ENCODE results near the gene GOLGA6C. TPM values are rescaled to one million over a fixed set of nuclear protein-coding genes. Genes with fewer than 3 reads are reported as not detected.

Gene GOLGA6C
- total RNA-seq, 1 experiment from 2014 or later: not detected

DNA sequence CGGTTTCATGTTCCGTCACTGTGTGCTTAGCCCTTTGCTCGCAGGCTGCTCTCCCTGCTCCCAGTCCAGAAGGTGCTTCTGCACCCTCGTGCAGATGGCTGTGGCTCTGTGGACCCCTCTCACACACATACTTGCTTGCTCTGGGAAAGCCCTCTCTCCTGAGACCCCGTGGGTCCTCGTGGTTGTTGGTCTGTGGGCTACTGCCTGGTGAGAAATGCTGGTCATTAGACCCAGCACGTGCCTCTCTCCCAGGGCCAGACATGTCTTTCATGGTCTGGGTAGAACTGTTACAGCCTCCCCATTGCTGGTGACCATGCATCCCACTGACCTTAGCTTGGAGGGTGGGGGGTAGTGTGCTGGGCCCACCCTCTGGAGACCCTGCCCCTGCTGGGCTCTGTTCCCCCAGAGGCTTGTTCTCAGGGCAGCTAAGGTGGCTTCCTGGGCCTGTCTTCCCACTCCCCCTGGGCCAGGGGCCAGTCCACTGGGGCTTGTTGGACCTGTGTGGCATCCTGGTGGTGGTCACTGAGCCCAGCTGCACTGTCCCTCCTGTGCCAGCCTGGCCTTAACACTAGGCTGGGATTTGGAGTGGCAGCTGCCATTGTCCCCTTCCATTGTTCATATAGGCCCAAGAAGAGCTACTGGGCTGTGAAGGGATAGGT is 45.8 kb upstream of the GOLGA6C start:
- Histone ChIP-seq H2AFZ (ENCODE audit: low read depth, low read length, poor library complexity, severe bottlenecking) (no peak overlapping the region), H3K27ac (ENCODE audit: low read depth, low read length) (no peak overlapping the region), H3K36me3 (ENCODE audit: control insufficient read depth in 1 of 2, insufficient read depth in 2 of 2, low read length in 2 of 2) (peaks cover 31 to 58% of the 10 kb centered on the region in 2 experiments; a peak in 3 of 4 replicates), H3K4me1 (ENCODE audit: control insufficient read depth in 1 of 2, insufficient read depth in 2 of 2, low read length in 2 of 2) (no peaks in the 10 kb centered on the region), H3K27me3 (ENCODE audit: insufficient read depth, low read length) (no peaks in the 10 kb centered on the region), H4K20me1 (ENCODE audit: insufficient read depth) (peaks cover 15% of the 10 kb centered on the region; the same call in 1 of the 2 replicates), H3K79me2 (ENCODE audit: insufficient read depth, low read length) (peaks cover 52% of the 10 kb centered on the region), H3K9ac (ENCODE audit: low read length) (no peak overlapping the region), H3K9me3 (ENCODE audit: control insufficient read depth in 1 of 2, insufficient read depth in 1 of 2, low read depth in 1 of 2, low read length in 2 of 2) (no peaks in the 10 kb centered on the region), H3K4me3 (replicated peaks in 1 of 2; ENCODE audit: low read depth in 1 of 2, low read length in 2 of 2) (no peak overlapping the region), H3K4me2 (ENCODE audit: low read length) (no peak overlapping the region), H3K9me2 (ENCODE audit: insufficient read depth) (no peaks in the 10 kb centered on the region)
- ChIA-PET POLR2A (no interaction called here), CTCF (no interaction called here), RAD21 (ENCODE audit: low non-redundant PET in 1 of 2, low total read pairs in 2 of 2, uncharacterized antibody in 2 of 2, unreplicated experiment in 2 of 2) (no interaction called here)
- intact Hi-C loops (cut with micrococcal nuclease): no loop called here
- DNase-seq (ENCODE audit: low read depth, low spot score) (no peak), ATAC-seq (no peak)
- no TSS peak for BruUV-seq (replicated peaks)
- TF ChIP-seq CBX3 (IDR thresholded peaks at IDR 0.05; ENCODE audit: low read depth) (no peak), SIN3A (IDR thresholded peaks at IDR 0.05; ENCODE audit: low read depth) (no peak), YY1 (IDR thresholded peaks at IDR 0.05; ENCODE audit: extremely low read depth, insufficient replicate concordance, low read depth, low read length) (no peak), RAD21 (IDR thresholded peaks at IDR 0.05; ENCODE audit: low read depth) (no peak), POLR2AphosphoS5 (IDR thresholded peaks at IDR 0.05; ENCODE audit: low read depth, low read length) (no peak; the same call in 1 of the 2 replicates), SRF (IDR thresholded peaks at IDR 0.05; ENCODE audit: low read depth) (no peak), CEBPB (IDR thresholded peaks at IDR 0.05; ENCODE audit: low read depth) (no peak), POLR2A (IDR thresholded peaks at IDR 0.05; ENCODE audit: borderline replicate concordance, extremely low read depth, insufficient read depth, insufficient read length) (no peak), ZNF274 (IDR thresholded peaks at IDR 0.05; ENCODE audit: low read depth, low read length) (no peak), ZFX (IDR thresholded peaks at IDR 0.05) (no peak), TCF7L2 (IDR thresholded peaks at IDR 0.05; ENCODE audit: borderline replicate concordance, extremely low read depth, insufficient read depth, insufficient read length) (no peak)
- TF ChIP-seq, protein P1, sequence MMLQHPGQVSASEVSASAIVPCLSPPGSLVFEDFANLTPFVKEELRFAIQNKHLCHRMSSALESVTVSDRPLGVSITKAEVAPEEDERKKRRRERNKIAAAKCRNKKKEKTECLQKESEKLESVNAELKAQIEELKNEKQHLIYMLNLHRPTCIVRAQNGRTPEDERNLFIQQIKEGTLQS (IDR thresholded peaks at IDR 0.05): no peak
- TF ChIP-seq, protein P2, sequence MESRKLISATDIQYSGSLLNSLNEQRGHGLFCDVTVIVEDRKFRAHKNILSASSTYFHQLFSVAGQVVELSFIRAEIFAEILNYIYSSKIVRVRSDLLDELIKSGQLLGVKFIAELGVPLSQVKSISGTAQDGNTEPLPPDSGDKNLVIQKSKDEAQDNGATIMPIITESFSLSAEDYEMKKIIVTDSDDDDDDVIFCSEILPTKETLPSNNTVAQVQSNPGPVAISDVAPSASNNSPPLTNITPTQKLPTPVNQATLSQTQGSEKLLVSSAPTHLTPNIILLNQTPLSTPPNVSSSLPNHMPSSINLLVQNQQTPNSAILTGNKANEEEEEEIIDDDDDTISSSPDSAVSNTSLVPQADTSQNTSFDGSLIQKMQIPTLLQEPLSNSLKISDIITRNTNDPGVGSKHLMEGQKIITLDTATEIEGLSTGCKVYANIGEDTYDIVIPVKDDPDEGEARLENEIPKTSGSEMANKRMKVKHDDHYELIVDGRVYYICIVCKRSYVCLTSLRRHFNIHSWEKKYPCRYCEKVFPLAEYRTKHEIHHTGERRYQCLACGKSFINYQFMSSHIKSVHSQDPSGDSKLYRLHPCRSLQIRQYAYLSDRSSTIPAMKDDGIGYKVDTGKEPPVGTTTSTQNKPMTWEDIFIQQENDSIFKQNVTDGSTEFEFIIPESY (IDR thresholded peaks at IDR 0.05; ENCODE audit: extremely low read depth, insufficient replicate concordance, low read length): no peak
- TF ChIP-seq, protein P3, sequence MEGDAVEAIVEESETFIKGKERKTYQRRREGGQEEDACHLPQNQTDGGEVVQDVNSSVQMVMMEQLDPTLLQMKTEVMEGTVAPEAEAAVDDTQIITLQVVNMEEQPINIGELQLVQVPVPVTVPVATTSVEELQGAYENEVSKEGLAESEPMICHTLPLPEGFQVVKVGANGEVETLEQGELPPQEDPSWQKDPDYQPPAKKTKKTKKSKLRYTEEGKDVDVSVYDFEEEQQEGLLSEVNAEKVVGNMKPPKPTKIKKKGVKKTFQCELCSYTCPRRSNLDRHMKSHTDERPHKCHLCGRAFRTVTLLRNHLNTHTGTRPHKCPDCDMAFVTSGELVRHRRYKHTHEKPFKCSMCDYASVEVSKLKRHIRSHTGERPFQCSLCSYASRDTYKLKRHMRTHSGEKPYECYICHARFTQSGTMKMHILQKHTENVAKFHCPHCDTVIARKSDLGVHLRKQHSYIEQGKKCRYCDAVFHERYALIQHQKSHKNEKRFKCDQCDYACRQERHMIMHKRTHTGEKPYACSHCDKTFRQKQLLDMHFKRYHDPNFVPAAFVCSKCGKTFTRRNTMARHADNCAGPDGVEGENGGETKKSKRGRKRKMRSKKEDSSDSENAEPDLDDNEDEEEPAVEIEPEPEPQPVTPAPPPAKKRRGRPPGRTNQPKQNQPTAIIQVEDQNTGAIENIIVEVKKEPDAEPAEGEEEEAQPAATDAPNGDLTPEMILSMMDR (IDR thresholded peaks at IDR 0.05 in 2 of 3, conservative IDR thresholded peaks at IDR 0.05 in 1 of 3; ENCODE audit: borderline replicate concordance in 1 of 3, insufficient read depth in 1 of 3, low read depth in 2 of 3, low read length in 2 of 3): no peak
